H9 (cell line): ENCODE data around the gene NEK4. TPM values are rescaled to one million over a fixed set of nuclear protein-coding genes. Genes with fewer than 3 reads are reported as not detected.

Source experiments
- DNase-seq: peaks from one replicate; pipeline ENCODE4 v3.0.0-alpha.2; 2017
- H2AFZ ChIP-seq: one replicate; pipeline ENCODE4 v1.6.1; 2013; ENCODE audit warnings: mild to moderate bottlenecking, low read length, control low read depth, moderate library complexity
- H2AK5ac ChIP-seq: 2 replicates; pipeline ENCODE4 v1.6.1; 2013; ENCODE audit warnings: low read length, control low read depth, mixed read lengths; ENCODE audit not compliant: insufficient read length
- H2BK120ac ChIP-seq: one replicate; pipeline ENCODE4 v1.6.1; 2013; ENCODE audit warnings: low read depth, mild to moderate bottlenecking, low read length, control low read depth, inconsistent platforms; ENCODE audit not compliant: poor library complexity, severe bottlenecking
- H2BK12ac ChIP-seq: 2 replicates; pipeline ENCODE4 v1.6.1; 2013; ENCODE audit warnings: low read length, control low read depth, mixed read lengths, low read depth; ENCODE audit not compliant: insufficient read length
- H2BK15ac ChIP-seq: 2 replicates; pipeline ENCODE4 v1.6.1; 2013; ENCODE audit warnings: low read depth, low read length, control low read depth
- H2BK20ac ChIP-seq: one replicate; pipeline ENCODE4 v1.6.1; 2013; ENCODE audit warnings: low read depth, mild to moderate bottlenecking, low read length, control low read depth, inconsistent platforms; ENCODE audit not compliant: poor library complexity, severe bottlenecking
- H2BK5ac ChIP-seq: 2 replicates; pipeline ENCODE4 v1.6.1; 2013; ENCODE audit warnings: low read length, control low read depth, mixed read lengths; ENCODE audit not compliant: insufficient read length
- H3K14ac ChIP-seq: 2 replicates; pipeline ENCODE4 v1.6.1; 2013; ENCODE audit warnings: low read length, control low read depth; ENCODE audit not compliant: insufficient read depth
- H3K18ac ChIP-seq: 2 replicates; pipeline ENCODE4 v1.6.1; 2013; ENCODE audit warnings: low read depth, mild to moderate bottlenecking, mixed read lengths, low read length, control low read depth; ENCODE audit not compliant: insufficient read length
- H3K23ac ChIP-seq: 2 replicates; pipeline ENCODE4 v1.6.1; 2013; ENCODE audit warnings: low read length, control low read depth, mixed read lengths, low read depth; ENCODE audit not compliant: insufficient read length
- H3K23me2 ChIP-seq: 2 replicates; pipeline ENCODE4 v1.6.1; 2013; ENCODE audit warnings: low read depth, mild to moderate bottlenecking, mixed read lengths, low read length, control low read depth; ENCODE audit not compliant: insufficient read length, poor library complexity, severe bottlenecking
- H3K27ac ChIP-seq: 2 replicates; pipeline ENCODE4 v1.5.1; 2013; ENCODE audit warnings: low read length, control low read depth, mixed read lengths, low read depth; ENCODE audit not compliant: insufficient read length
- H3K27me3 ChIP-seq: 2 replicates; pipeline ENCODE4 v1.6.1; 2013; ENCODE audit warnings: low read length, control low read depth, inconsistent platforms; ENCODE audit not compliant: insufficient read depth
- H3K4ac ChIP-seq: 2 replicates; pipeline ENCODE4 v1.6.1; 2013; ENCODE audit warnings: low read depth, mild to moderate bottlenecking, control low read depth, inconsistent platforms, low read length, moderate library complexity
- H3K4me1 ChIP-seq: 2 replicates; pipeline ENCODE4 v1.6.1; 2013; ENCODE audit warnings: low read length, control low read depth, inconsistent platforms; ENCODE audit not compliant: insufficient read depth
- H3K4me2 ChIP-seq: 2 replicates; pipeline ENCODE4 v1.6.1; 2013; ENCODE audit warnings: low read length, control low read depth, mixed read lengths; ENCODE audit not compliant: insufficient read length, insufficient read depth
- H3K56ac ChIP-seq: 2 replicates; pipeline ENCODE4 v1.6.1; 2013; ENCODE audit warnings: low read depth, mild to moderate bottlenecking, mixed read lengths, low read length, control low read depth; ENCODE audit not compliant: insufficient read length
- H3K79me1 ChIP-seq: 2 replicates; pipeline ENCODE4 v1.6.1; 2013; ENCODE audit warnings: low read depth, mild to moderate bottlenecking, moderate library complexity, low read length, control low read depth, inconsistent platforms; ENCODE audit not compliant: insufficient read depth, poor library complexity, severe bottlenecking
- H3K79me2 ChIP-seq: 2 replicates; pipeline ENCODE4 v1.6.1; 2013; ENCODE audit warnings: low read length, control low read depth, inconsistent platforms; ENCODE audit not compliant: insufficient read depth
- H3K9ac ChIP-seq: 2 replicates; pipeline ENCODE4 v1.6.1; 2013; ENCODE audit warnings: low read length, control low read depth, mixed read lengths; ENCODE audit not compliant: insufficient read length; ENCODE audit errors: extremely low read depth
- H3K9me3 ChIP-seq: one replicate; pipeline ENCODE4 v1.6.1; 2013; ENCODE audit warnings: low read depth, low read length, inconsistent platforms; ENCODE audit not compliant: control insufficient read depth
- H3T11ph ChIP-seq: one replicate; pipeline ENCODE4 v1.6.1; 2013; ENCODE audit warnings: mild to moderate bottlenecking, low read length, control low read depth, inconsistent platforms
- H4K20me1 ChIP-seq: one replicate; pipeline ENCODE4 v1.6.1; 2013; ENCODE audit not compliant: control insufficient read depth, insufficient read length, insufficient read depth
- H4K5ac ChIP-seq: 2 replicates; pipeline ENCODE4 v1.6.1; 2013; ENCODE audit warnings: low read depth, mild to moderate bottlenecking, mixed read lengths, low read length, control low read depth; ENCODE audit not compliant: insufficient read length
- H4K8ac ChIP-seq: replicated peaks from 2 replicates; pipeline ENCODE4 v1.6.1; 2013; ENCODE audit warnings: low read length, control low read depth, mixed read lengths, low read depth; ENCODE audit not compliant: insufficient read length
- H4K91ac ChIP-seq: 2 replicates; pipeline ENCODE4 v1.6.1; 2013; ENCODE audit warnings: low read depth, mild to moderate bottlenecking, moderate library complexity, mixed read lengths, low read length, control low read depth; ENCODE audit not compliant: insufficient read length
- H3K27ac Mint-ChIP-seq, 3 experiments: 2 replicates in 2 of 3; 3 replicates in 1 of 3; pipeline ENCODE4 v1.8.0; 2020 to 2021; ENCODE audit warnings: mixed read lengths in 3 of 3, mild to moderate bottlenecking in 1 of 3, moderate library complexity in 1 of 3
- H3K27me3 Mint-ChIP-seq: 2 replicates; pipeline ENCODE4 v1.8.0; 2021; ENCODE audit warnings: low read depth, mild to moderate bottlenecking, moderate library complexity, mixed read lengths
- H3K36me3 Mint-ChIP-seq, 3 experiments: 2 replicates in 2 of 3; 3 replicates in 1 of 3; pipeline ENCODE4 v1.8.0; 2020 to 2021; ENCODE audit warnings: low read depth in 3 of 3, mixed read lengths in 3 of 3; ENCODE audit not compliant: insufficient read depth in 1 of 3
- H3K4me1 Mint-ChIP-seq, 2 experiments: 2 replicates each; pipeline ENCODE4 v1.8.0; 2020; ENCODE audit warnings: mixed read lengths in 2 of 2
- H3K4me3 Mint-ChIP-seq, 2 experiments: 2 replicates in 1 of 2; 3 replicates in 1 of 2; pipeline ENCODE4 v1.8.0; 2020 to 2021; ENCODE audit warnings: mild to moderate bottlenecking in 2 of 2, mixed read lengths in 2 of 2, moderate library complexity in 1 of 2
- H3K9me3 Mint-ChIP-seq, 2 experiments: 2 replicates in 1 of 2; 3 replicates in 1 of 2; pipeline ENCODE4 v1.8.0; 2020; ENCODE audit warnings: mild to moderate bottlenecking in 2 of 2, mixed read lengths in 2 of 2, moderate library complexity in 1 of 2
- WGBS: extraction: QIAGEN DNeasy Blood & Tissue Kit; methylation state at CpG from one replicate; pipeline ENCODE4 v1.1.7; 2013; ENCODE audit warnings: missing lambda C conversion rate, low lambda C conversion rate, mixed read lengths; ENCODE audit not compliant: insufficient read length; ENCODE audit errors: extremely low coverage; 5-methylcytosine and 5-hydroxymethylcytosine counted together
- total RNA-seq: library from RNA; stranded (reverse); gene quantifications from 2 replicates; pipeline ENCODE4 v1.2.1, GENCODE V29; 2021
- TF ChIP-seq, protein P1 (sequence below): fragments of 200-600 bp; sonication (generic); conservative IDR thresholded peaks from 3 replicates; pipeline ENCODE4 v1.8.0; 2021; ENCODE audit warnings: antibody characterized with exemption, mild to moderate bottlenecking

NEK4 gene
- total RNA-seq, 1 experiment from 2014 or later = 36.0 TPM

DNA sequence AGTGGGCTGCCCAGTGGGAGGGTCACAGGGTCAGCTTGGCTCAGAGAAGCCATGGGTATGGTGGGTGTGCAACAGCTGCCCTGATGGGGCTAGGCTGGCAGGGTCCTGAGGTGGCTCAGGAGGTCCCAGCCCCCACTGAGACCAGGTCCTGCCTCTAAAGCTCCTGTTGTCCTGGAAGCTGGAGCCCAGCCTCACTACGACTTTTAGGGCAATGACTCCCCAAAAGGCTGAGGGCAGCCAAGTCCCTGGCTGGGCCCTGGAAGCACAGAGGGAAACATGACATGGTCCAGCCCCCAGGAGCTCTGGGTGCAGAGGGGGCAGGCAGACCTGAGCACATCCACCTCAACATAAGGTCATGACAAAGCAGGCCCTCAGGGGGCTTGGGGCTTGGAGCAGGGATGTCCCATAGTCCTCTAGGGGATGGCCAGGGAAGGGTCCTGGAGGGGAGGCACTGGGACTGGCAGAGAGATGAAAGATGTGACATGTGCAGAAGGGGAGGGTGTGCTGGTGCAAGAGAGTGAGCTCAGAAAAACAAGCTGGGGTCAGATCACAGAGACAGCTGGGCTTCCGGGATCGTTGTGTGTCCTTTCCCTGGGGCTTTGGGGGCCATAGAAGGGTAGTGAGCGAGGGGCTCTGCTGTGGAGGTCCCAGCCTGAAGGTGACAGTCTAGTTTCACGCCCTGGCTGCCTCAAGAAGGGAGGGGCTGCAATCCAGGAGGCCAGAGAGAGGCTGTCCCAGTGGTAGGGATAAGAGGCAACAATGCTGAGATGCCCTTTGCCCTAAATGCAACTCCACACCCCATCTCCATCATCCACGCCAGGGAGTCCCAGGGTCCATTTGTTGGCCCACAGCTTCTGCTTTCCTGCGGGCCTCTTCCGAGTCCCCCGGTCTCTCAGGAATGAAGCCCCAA lies 23.2 kb upstream of the NEK4 start:
- H3K79me1 ChIP-seq = no peaks in the 10 kb centered on the region
- Mint-ChIP-seq H3K9me3 (no peaks in the 10 kb centered on the region; a peak in 1 of 5 replicates), H3K4me3 (no peak overlapping the region), H3K36me3 (no peaks in the 10 kb centered on the region; a peak in 1 of 7 replicates), H3K27ac (no peak overlapping the region), H3K4me1 (peaks cover 2% of the 10 kb centered on the region in 2 experiments; a peak in 2 of 4 replicates), H3K27me3 (peaks cover 3% of the 10 kb centered on the region)
- no peak overlapping the region for H2BK5ac ChIP-seq
- no peak overlapping the region for H3K27ac ChIP-seq
- H2BK12ac ChIP-seq = no peak overlapping the region
- no peaks in the 10 kb centered on the region for H3K79me2 ChIP-seq
- no CpG with 5 or more reads among the region's 9 CpGs for WGBS
- H3K14ac ChIP-seq = no peak overlapping the region
- TF ChIP-seq, protein P1, sequence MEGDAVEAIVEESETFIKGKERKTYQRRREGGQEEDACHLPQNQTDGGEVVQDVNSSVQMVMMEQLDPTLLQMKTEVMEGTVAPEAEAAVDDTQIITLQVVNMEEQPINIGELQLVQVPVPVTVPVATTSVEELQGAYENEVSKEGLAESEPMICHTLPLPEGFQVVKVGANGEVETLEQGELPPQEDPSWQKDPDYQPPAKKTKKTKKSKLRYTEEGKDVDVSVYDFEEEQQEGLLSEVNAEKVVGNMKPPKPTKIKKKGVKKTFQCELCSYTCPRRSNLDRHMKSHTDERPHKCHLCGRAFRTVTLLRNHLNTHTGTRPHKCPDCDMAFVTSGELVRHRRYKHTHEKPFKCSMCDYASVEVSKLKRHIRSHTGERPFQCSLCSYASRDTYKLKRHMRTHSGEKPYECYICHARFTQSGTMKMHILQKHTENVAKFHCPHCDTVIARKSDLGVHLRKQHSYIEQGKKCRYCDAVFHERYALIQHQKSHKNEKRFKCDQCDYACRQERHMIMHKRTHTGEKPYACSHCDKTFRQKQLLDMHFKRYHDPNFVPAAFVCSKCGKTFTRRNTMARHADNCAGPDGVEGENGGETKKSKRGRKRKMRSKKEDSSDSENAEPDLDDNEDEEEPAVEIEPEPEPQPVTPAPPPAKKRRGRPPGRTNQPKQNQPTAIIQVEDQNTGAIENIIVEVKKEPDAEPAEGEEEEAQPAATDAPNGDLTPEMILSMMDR = no peak
- H4K91ac ChIP-seq = no peak overlapping the region
- H2AK5ac ChIP-seq = no peak overlapping the region
- no peak overlapping the region for H3K9ac ChIP-seq
- H3K27me3 ChIP-seq = no peaks in the 10 kb centered on the region
- no peak overlapping the region for H3K4ac ChIP-seq
- H3K23me2 ChIP-seq = no peaks in the 10 kb centered on the region
- H3K9me3 ChIP-seq = no peaks in the 10 kb centered on the region
- H4K8ac ChIP-seq = no peak overlapping the region
- H2BK120ac ChIP-seq = no peak overlapping the region
- H4K5ac ChIP-seq = no peak overlapping the region
- H2AFZ ChIP-seq = no peak overlapping the region
- no peak for DNase-seq
- H3K56ac ChIP-seq = no peak overlapping the region
- H2BK15ac ChIP-seq = no peak overlapping the region
- H2BK20ac ChIP-seq = no peak overlapping the region
- no peak overlapping the region for H3K4me2 ChIP-seq
- no peaks in the 10 kb centered on the region for H3K4me1 ChIP-seq
- no peaks in the 10 kb centered on the region for H4K20me1 ChIP-seq
- H3T11ph ChIP-seq = no peak overlapping the region
- no peak overlapping the region for H3K23ac ChIP-seq
- H3K18ac ChIP-seq = no peak overlapping the region
